Measurements from ENCODE around the gene SETX. TPM values are rescaled to one million over a fixed set of nuclear protein-coding genes. Genes with fewer than 3 reads are reported as not detected.

The SETX gene
- total RNA-seq, 4 donors from 2014 or later = 49.7 to 106 (median 63.0) TPM

- no peak overlapping the region for H3K27ac ChIP-seq
- TF ChIP-seq, protein P1, sequence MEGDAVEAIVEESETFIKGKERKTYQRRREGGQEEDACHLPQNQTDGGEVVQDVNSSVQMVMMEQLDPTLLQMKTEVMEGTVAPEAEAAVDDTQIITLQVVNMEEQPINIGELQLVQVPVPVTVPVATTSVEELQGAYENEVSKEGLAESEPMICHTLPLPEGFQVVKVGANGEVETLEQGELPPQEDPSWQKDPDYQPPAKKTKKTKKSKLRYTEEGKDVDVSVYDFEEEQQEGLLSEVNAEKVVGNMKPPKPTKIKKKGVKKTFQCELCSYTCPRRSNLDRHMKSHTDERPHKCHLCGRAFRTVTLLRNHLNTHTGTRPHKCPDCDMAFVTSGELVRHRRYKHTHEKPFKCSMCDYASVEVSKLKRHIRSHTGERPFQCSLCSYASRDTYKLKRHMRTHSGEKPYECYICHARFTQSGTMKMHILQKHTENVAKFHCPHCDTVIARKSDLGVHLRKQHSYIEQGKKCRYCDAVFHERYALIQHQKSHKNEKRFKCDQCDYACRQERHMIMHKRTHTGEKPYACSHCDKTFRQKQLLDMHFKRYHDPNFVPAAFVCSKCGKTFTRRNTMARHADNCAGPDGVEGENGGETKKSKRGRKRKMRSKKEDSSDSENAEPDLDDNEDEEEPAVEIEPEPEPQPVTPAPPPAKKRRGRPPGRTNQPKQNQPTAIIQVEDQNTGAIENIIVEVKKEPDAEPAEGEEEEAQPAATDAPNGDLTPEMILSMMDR (IDR thresholded peaks at IDR 0.05) = no peak
- no peak for TF ChIP-seq POLR2A (IDR thresholded peaks at IDR 0.05)
- H3K36me3 ChIP-seq = no peaks in the 10 kb centered on the region
These were observed 120.3 kb downstream of the SETX start for GRCh38 chr9:132234535-132234934.

DNA sequence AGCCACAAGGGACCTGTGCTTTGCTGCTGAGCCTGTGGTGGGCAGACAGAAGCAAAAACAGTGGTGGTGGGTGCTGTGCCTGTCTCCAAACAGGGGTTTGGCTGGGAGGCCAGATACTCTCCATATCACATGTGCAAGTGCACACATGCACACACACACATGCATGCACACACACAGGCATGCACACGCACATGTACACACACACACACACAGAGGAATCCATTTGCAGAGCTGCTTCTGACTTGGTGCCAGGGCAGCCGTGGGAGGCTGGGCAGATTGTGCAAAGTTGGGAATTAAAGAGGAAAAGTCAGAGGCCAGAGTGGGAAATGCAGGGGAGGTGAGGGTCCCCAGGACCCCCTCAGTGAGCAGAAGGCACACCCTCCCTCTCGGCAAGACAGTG, 121.6 kb downstream of the SETX start:
- no peak overlapping the region for H3K4me3 ChIP-seq
- no peaks in the 10 kb centered on the region for H3K36me3 ChIP-seq
- no peaks in the 10 kb centered on the region for H3K27me3 ChIP-seq
- H3K27ac ChIP-seq = no peak overlapping the region
- no peaks in the 10 kb centered on the region for H3K9me3 ChIP-seq
- DNase-seq = no peak
- no peaks in the 10 kb centered on the region for H3K4me1 ChIP-seq
- TF ChIP-seq POLR2A (IDR thresholded peaks at IDR 0.05) = no peak
- TF ChIP-seq, protein P1 (IDR thresholded peaks at IDR 0.05) = no peak

More at GRCh38 chr9:132234535-132234934, 120.3 kb downstream of the SETX start:
- Histone ChIP-seq H3K27me3 (no peaks in the 10 kb centered on the region), H3K4me1 (no peaks in the 10 kb centered on the region), H3K4me3 (no peak overlapping the region), H3K9me3 (no peaks in the 10 kb centered on the region)
- no peak for DNase-seq

- no peak for DNase-seq
- H3K27ac ChIP-seq = no peak overlapping the region
- H3K36me3 ChIP-seq = no peaks in the 10 kb centered on the region
- no peaks in the 10 kb centered on the region for H3K27me3 ChIP-seq
- TF ChIP-seq POLR2A (IDR thresholded peaks at IDR 0.05) = no peak
- TF ChIP-seq, protein P1 (IDR thresholded peaks at IDR 0.05) = no peak
- H3K4me1 ChIP-seq = no peaks in the 10 kb centered on the region
- no peak overlapping the region for H3K4me3 ChIP-seq
- H3K9me3 ChIP-seq = no peaks in the 10 kb centered on the region
These were observed 122.3 kb downstream of the SETX start for GRCh38 chr9:132232522-132232921.

DNA sequence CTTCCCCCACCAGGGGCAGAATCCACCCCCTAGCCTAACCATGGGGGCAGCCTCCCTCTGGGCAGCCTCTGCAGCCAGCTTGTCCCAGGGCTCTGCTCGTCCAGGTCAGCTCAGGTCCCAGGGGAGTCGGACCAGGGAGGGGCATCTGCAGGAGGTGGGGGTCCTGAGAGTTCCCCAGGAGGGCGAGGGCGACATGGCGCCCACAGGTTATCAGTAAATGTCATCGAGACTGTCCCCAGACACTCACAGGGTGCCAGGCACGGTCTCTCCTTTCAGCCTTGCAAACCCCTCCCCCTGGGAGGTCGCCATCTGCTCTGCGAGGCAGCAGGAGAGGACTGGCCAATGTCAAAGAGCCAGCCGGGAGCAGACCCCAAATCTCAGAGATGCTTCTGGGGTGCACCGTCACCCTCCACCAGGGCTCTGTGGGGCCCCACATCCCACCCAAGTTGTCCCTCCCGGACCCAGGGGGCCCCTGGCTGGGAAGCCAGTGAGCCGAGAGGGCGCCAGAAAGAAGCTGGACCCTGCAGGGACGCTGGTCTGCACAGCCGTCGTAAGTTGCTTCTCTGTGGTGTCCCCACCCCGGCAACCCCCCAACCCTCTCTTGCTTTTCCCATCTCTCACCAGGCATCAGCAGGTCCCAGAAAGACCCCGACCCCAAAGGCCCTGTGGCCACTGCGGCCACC, 123.6 kb downstream of the SETX start:
- H3K27ac ChIP-seq = no peak overlapping the region
- H3K9me3 ChIP-seq = no peaks in the 10 kb centered on the region
- no peaks in the 10 kb centered on the region for H3K36me3 ChIP-seq
- no peak for DNase-seq
- H3K4me1 ChIP-seq = no peaks in the 10 kb centered on the region
- no peaks in the 10 kb centered on the region for H3K27me3 ChIP-seq
- TF ChIP-seq, protein P1 (IDR thresholded peaks at IDR 0.05) = no peak
- no peak for TF ChIP-seq POLR2A (IDR thresholded peaks at IDR 0.05)
- H3K4me3 ChIP-seq = no peak overlapping the region

- Histone ChIP-seq H3K36me3 (no peaks in the 10 kb centered on the region), H3K27me3 (no peaks in the 10 kb centered on the region), H3K27ac (no peak overlapping the region), H3K4me1 (no peaks in the 10 kb centered on the region), H3K4me3 (no peak overlapping the region), H3K9me3 (no peaks in the 10 kb centered on the region)
- TF ChIP-seq, protein P1 (IDR thresholded peaks at IDR 0.05) = no peak
- TF ChIP-seq POLR2A (IDR thresholded peaks at IDR 0.05) = no peak
- DNase-seq = no peak
These were observed 124.2 kb downstream of the SETX start for GRCh38 chr9:132230605-132231004.

Measured in Peyer's patch (tissue), 4 donors.